Thymus (tissue), 11 donors: Measurements from ENCODE around the gene CYSTM1. TPM values are rescaled to one million over a fixed set of nuclear protein-coding genes. Genes with fewer than 3 reads are reported as not detected.
"Not testable (repeated sequence)": the region's sequence is repeated elsewhere in the genome, so short reads cannot be mapped to it uniquely, and the experiment has no call there.

Experiments
- DNase-seq, 9 donors: peaks; one replicate each; pipeline ENCODE4 v3.0.0-alpha.2; 2013; ENCODE audit warnings: low spot score in 9 of 9, low read depth in 6 of 9, missing footprints in 1 of 9
- H3K27ac ChIP-seq, 2 donors: one replicate each; pipeline ENCODE4 v1.5.1; 2013; ENCODE audit warnings: control low read depth in 1 of 2, low read depth in 1 of 2, low read length in 1 of 2, mild to moderate bottlenecking in 1 of 2, moderate library complexity in 1 of 2
- H3K27me3 ChIP-seq, 2 donors: one replicate each; pipeline ENCODE4 v1.5.1; 2013; ENCODE audit warnings: low read length in 1 of 2; ENCODE audit not compliant: control insufficient read depth in 2 of 2, insufficient read depth in 1 of 2
- H3K36me3 ChIP-seq, 2 donors: one replicate each; pipeline ENCODE4 v1.5.1; 2013; ENCODE audit warnings: low read length in 1 of 2, mild to moderate bottlenecking in 1 of 2, moderate library complexity in 1 of 2; ENCODE audit not compliant: control insufficient read depth in 2 of 2, insufficient read depth in 2 of 2
- H3K4me1 ChIP-seq, 2 donors: one replicate each; pipeline ENCODE4 v1.5.1; 2013; ENCODE audit warnings: low read length in 2 of 2; ENCODE audit not compliant: control insufficient read depth in 2 of 2, insufficient read depth in 2 of 2
- H3K4me3 ChIP-seq, 2 donors: one replicate each; pipeline ENCODE4 v1.5.1; 2013; ENCODE audit warnings: low read length in 2 of 2, control low read depth in 1 of 2, mild to moderate bottlenecking in 1 of 2
- H3K9me3 ChIP-seq, 2 donors: one replicate each; pipeline ENCODE4 v1.5.1; 2013; ENCODE audit warnings: low read length in 1 of 2, mild to moderate bottlenecking in 1 of 2; ENCODE audit not compliant: control insufficient read depth in 2 of 2, insufficient read depth in 1 of 2
- WGBS: extraction: QIAGEN DNeasy Blood & Tissue Kit; methylation state at CpG from one replicate; pipeline ENCODE4 v1.1.7; 2013; 5-methylcytosine and 5-hydroxymethylcytosine counted together
- polyA plus RNA-seq: library from polyadenylated mRNA; stranded (reverse); fragments of 200-250 nt; gene quantifications from one replicate; pipeline ENCODE4 v1.2.3, GENCODE V29; 2013
- total RNA-seq: library from RNA; stranded (reverse); fragments of 120-200 nt; gene quantifications from one replicate; pipeline ENCODE4 v1.2.4, GENCODE V29; 2013
- donor health status: healthy.

The CYSTM1 gene
- total and polyA plus RNA-seq, 2 donors = 23.1 to 44.7 TPM

GRCh38 chr5:140192715-140193430 is 17.9 kb downstream of the CYSTM1 start:
- H3K4me3 ChIP-seq = no peak overlapping the region
- WGBS = 97% methylated on average over 5 of the region's 5 CpGs
- DNase-seq = no peak
- no peaks in the 10 kb centered on the region for H3K9me3 ChIP-seq
- H3K4me1 ChIP-seq = no peaks in the 10 kb centered on the region
- no peak overlapping the region for H3K27ac ChIP-seq
- H3K27me3 ChIP-seq = no peaks in the 10 kb centered on the region
- H3K36me3 ChIP-seq = no peaks in the 10 kb centered on the region

GRCh38 chr5:140194662-140195061 is 19.7 kb downstream of the CYSTM1 start:
- no peak for DNase-seq
- no peaks in the 10 kb centered on the region for H3K9me3 ChIP-seq
- no peaks in the 10 kb centered on the region for H3K4me1 ChIP-seq
- no peaks in the 10 kb centered on the region for H3K27me3 ChIP-seq
- WGBS = 72% methylated on average over 2 of the region's 2 CpGs
- H3K4me3 ChIP-seq = no peak overlapping the region
- no peaks in the 10 kb centered on the region for H3K36me3 ChIP-seq
- no peak overlapping the region for H3K27ac ChIP-seq

GRCh38 chr5:140196115-140196814 is 21.3 kb downstream of the CYSTM1 start:
- Histone ChIP-seq H3K27me3 (no peaks in the 10 kb centered on the region), H3K27ac (no peak overlapping the region), H3K36me3 (no peaks in the 10 kb centered on the region), H3K4me1 (no peaks in the 10 kb centered on the region), H3K4me3 (no peak overlapping the region), H3K9me3 (no peaks in the 10 kb centered on the region)
- DNase-seq = no peak
- 85% methylated on average over 2 of the region's 2 CpGs for WGBS

DNA sequence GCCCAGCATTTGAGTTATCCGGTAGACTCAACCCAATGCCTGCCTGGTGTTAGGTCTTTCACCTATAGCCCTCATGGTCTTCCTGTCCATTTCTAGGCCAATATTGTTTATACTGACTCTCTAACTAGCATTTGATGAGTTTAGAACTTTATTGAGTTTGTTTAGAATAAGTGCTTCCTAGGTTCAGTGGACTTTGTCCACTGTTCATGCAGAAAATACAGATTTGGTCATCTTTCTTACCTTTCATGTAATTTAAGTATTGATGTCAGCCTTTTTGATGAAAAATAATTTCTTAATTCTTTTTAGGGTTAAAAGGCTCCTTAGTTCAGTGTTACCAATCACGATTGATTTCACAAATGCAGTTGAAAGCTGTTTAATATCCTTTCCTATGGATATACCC is 22.0 kb downstream of the CYSTM1 start:
- 97% methylated on average over 2 of the region's 2 CpGs for WGBS
- no peaks in the 10 kb centered on the region for H3K9me3 ChIP-seq
- H3K4me1 ChIP-seq = no peaks in the 10 kb centered on the region
- no peaks in the 10 kb centered on the region for H3K27me3 ChIP-seq
- DNase-seq = no peak
- H3K27ac ChIP-seq = no peak overlapping the region
- no peak overlapping the region for H3K4me3 ChIP-seq
- no peaks in the 10 kb centered on the region for H3K36me3 ChIP-seq

DNA sequence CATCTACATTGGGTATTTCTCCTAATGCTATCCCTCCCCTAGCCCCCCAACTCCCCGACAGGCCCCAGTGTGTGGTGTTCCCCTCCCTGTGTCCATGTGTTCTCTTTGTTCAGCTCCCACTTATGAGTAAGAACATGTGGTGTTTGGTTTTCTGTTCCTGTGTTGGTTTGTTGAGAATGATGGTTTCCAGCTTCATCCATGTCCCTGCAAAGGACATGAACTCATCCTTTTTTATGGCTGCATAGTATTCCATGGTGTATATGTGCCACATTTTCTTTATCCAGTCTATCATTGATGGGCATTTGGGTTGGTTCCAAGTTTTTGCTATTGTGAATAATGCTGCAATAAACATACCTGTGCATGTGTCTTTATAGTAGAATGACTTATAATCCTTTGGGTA is 23.9 kb downstream of the CYSTM1 start:
- not testable (repeated sequence) for H3K27me3 ChIP-seq, H3K4me1 ChIP-seq, H3K27ac ChIP-seq, DNase-seq, H3K4me3 ChIP-seq, H3K9me3 ChIP-seq, H3K36me3 ChIP-seq
- 100% methylated on average over 1 of the region's 1 CpG for WGBS

- H3K36me3 ChIP-seq = no peaks in the 10 kb centered on the region
- no peaks in the 10 kb centered on the region for H3K9me3 ChIP-seq
- H3K4me3 ChIP-seq = no peak overlapping the region
- no peak for DNase-seq
- H3K4me1 ChIP-seq = no peaks in the 10 kb centered on the region
- no peaks in the 10 kb centered on the region for H3K27me3 ChIP-seq
- 73% methylated on average over 4 of the region's 4 CpGs for WGBS
- H3K27ac ChIP-seq = no peak overlapping the region
Measured at GRCh38 chr5:140202078-140202477, 27.1 kb downstream of the CYSTM1 start.

- Histone ChIP-seq H3K27ac (no peak overlapping the region), H3K4me3 (no peak overlapping the region), H3K27me3 (no peaks in the 10 kb centered on the region), H3K36me3 (no peaks in the 10 kb centered on the region), H3K9me3 (no peaks in the 10 kb centered on the region), H3K4me1 (no peaks in the 10 kb centered on the region)
- 94% methylated on average over 2 of the region's 2 CpGs for WGBS
- DNase-seq = no peak
Measured at GRCh38 chr5:140202610-140203009, 27.6 kb downstream of the CYSTM1 start.

- H3K9me3 ChIP-seq = no peaks in the 10 kb centered on the region
- no peaks in the 10 kb centered on the region for H3K36me3 ChIP-seq
- DNase-seq = no peak
- H3K4me3 ChIP-seq = no peak overlapping the region
- 41% methylated on average over 2 of the region's 2 CpGs for WGBS
- no peaks in the 10 kb centered on the region for H3K27me3 ChIP-seq
- no peak overlapping the region for H3K27ac ChIP-seq
- H3K4me1 ChIP-seq = no peaks in the 10 kb centered on the region
Measured at GRCh38 chr5:140205216-140205615, 30.2 kb downstream of the CYSTM1 start.

- no peaks in the 10 kb centered on the region for H3K4me1 ChIP-seq
- DNase-seq = no peak
- H3K27ac ChIP-seq = no peak overlapping the region
- H3K9me3 ChIP-seq = no peaks in the 10 kb centered on the region
- H3K36me3 ChIP-seq = no peaks in the 10 kb centered on the region
- 98% methylated on average over 4 of the region's 4 CpGs for WGBS
- no peak overlapping the region for H3K4me3 ChIP-seq
- no peaks in the 10 kb centered on the region for H3K27me3 ChIP-seq
Measured at GRCh38 chr5:140205952-140206351, 31.0 kb downstream of the CYSTM1 start.
